Fibroblast of lung (primary cell): ENCODE results near the gene HSF4. TPM values are rescaled to one million over a fixed set of nuclear protein-coding genes. Genes with fewer than 3 reads are reported as not detected.

Source experiments
- DNase-seq, 2 donors: peaks; one replicate each; pipeline versions ENCODE4 v3.0.0 to v3.0.0-alpha.2; 2010; ENCODE audit warnings: low read depth in 2 of 2
- H2AFZ ChIP-seq: 2 replicates; pipeline ENCODE4 v1.5.1; 2012; ENCODE audit warnings: low read length, control low read depth, inconsistent platforms
- H3K27ac ChIP-seq: 2 replicates; pipeline ENCODE4 v1.5.1; 2011; ENCODE audit warnings: low read length, control low read depth; ENCODE audit not compliant: insufficient read depth
- H3K27me3 ChIP-seq: 2 replicates; pipeline ENCODE4 v1.5.1; 2011; ENCODE audit warnings: mild to moderate bottlenecking, low read length; ENCODE audit not compliant: control insufficient read depth, insufficient read depth
- H3K36me3 ChIP-seq: 2 replicates; pipeline ENCODE4 v1.5.1; 2011; ENCODE audit warnings: low read length; ENCODE audit not compliant: control insufficient read depth, insufficient read depth
- H3K4me1 ChIP-seq: 2 replicates; pipeline ENCODE4 v1.5.1; 2011; ENCODE audit warnings: low read length; ENCODE audit not compliant: control insufficient read depth, insufficient read depth; ENCODE audit errors: extremely low read depth
- H3K4me2 ChIP-seq: 2 replicates; pipeline ENCODE4 v1.5.1; 2011; ENCODE audit warnings: low read length, control low read depth; ENCODE audit not compliant: insufficient read depth; ENCODE audit errors: extremely low read depth
- H3K4me3 ChIP-seq, 4 experiments: fragments of 200-600 bp in 1 of 4; sonication (generic) in 1 of 4; replicated peaks in 1 of 4; 2 replicates each; pipeline ENCODE4 v1.5.1; 2011 to 2016; ENCODE audit warnings: low read length in 4 of 4, low read depth in 3 of 4, mild to moderate bottlenecking in 3 of 4, control low read depth in 2 of 4, inconsistent platforms in 1 of 4, mixed read lengths in 1 of 4; ENCODE audit not compliant: insufficient read depth in 1 of 4; ENCODE audit errors: control extremely low read depth in 1 of 4
- H3K79me2 ChIP-seq: 2 replicates; pipeline ENCODE4 v1.5.1; 2012; ENCODE audit warnings: mild to moderate bottlenecking, low read length, inconsistent platforms; ENCODE audit not compliant: control insufficient read depth, insufficient read depth
- H3K9ac ChIP-seq: 2 replicates; pipeline ENCODE4 v1.5.1; 2011; ENCODE audit warnings: mild to moderate bottlenecking, low read length, control low read depth; ENCODE audit not compliant: insufficient read depth
- H3K9me3 ChIP-seq: 2 replicates; pipeline ENCODE4 v1.5.1; 2012; ENCODE audit warnings: low read depth, low read length; ENCODE audit not compliant: control insufficient read depth, insufficient read depth
- H4K20me1 ChIP-seq: 2 replicates; pipeline ENCODE4 v1.5.1; 2011; ENCODE audit warnings: low read length; ENCODE audit not compliant: control insufficient read depth, insufficient read depth; ENCODE audit errors: extremely low read depth
- CTCF ChIP-seq, 2 donors: IDR thresholded peaks in 1 of 2; conservative IDR thresholded peaks in 1 of 2; 1 replicate in 1 of 2; 2 replicates in 1 of 2; pipeline ENCODE4 v1.5.1; 2011 to 2012; ENCODE audit warnings: low read length in 2 of 2, control low read depth in 1 of 2, inconsistent platforms in 1 of 2, low read depth in 1 of 2, mild to moderate bottlenecking in 1 of 2
- EZH2 ChIP-seq: IDR thresholded peaks from 2 replicates; pipeline ENCODE4 v1.5.1; 2012; ENCODE audit warnings: low read length, control low read depth, mild to moderate bottlenecking; ENCODE audit errors: missing control alignments
- polyA plus RNA-seq, 2 donors: library from polyadenylated mRNA; depleted of rRNA in 1 of 2; stranded (reverse) in 1 of 2; unstranded in 1 of 2; fragments of >200 nt; gene quantifications; 2 replicates each; pipeline ENCODE4 v1.2.1, GENCODE V29; 2011 to 2012; ENCODE audit warnings: missing spikeins in 1 of 2
- total RNA-seq: library from RNA; depleted of rRNA; stranded (reverse); fragments of >200 nt; gene quantifications from 2 replicates; pipeline ENCODE4 v1.2.1, GENCODE V29; 2014

Gene HSF4
- total and polyA plus RNA-seq, 2 donors (not counting 1 experiment from before 2014, with no cell fraction given): 6.4 to 25.8 TPM

- H3K4me2 ChIP-seq: peak overlapping the region; percentile 93
- H3K79me2 ChIP-seq: no peaks in the 10 kb centered on the region
- no peak overlapping the region for H3K9ac ChIP-seq
- no peaks in the 10 kb centered on the region for H4K20me1 ChIP-seq
- no peak overlapping the region for H3K27ac ChIP-seq
- peaks cover 2% of the 10 kb centered on the region for H3K27me3 ChIP-seq
- H3K36me3 ChIP-seq: peaks cover 3% of the 10 kb centered on the region
- DNase-seq: peak in 1 of 2 donors; percentile 57
- H2AFZ ChIP-seq: no peak overlapping the region
- H3K4me3 ChIP-seq: peak overlapping the region; percentile 19 to 47 (median 22)
- peaks cover 8% of the 10 kb centered on the region for H3K4me1 ChIP-seq
- TF ChIP-seq CTCF (conservative IDR thresholded peaks at IDR 0.05 in 1 of 2, IDR thresholded peaks at IDR 0.05 in 1 of 2; ENCODE audit: low read depth in 1 of 2, low read length in 2 of 2): no peak
- TF ChIP-seq EZH2: no peak
- no peaks in the 10 kb centered on the region for H3K9me3 ChIP-seq
These were observed 466 bp upstream of the HSF4 start for GRCh38 chr16:67163999-67164558.

- H4K20me1 ChIP-seq: no peaks in the 10 kb centered on the region
- H3K4me2 ChIP-seq: no peak overlapping the region
- peaks cover 2% of the 10 kb centered on the region for H3K27me3 ChIP-seq
- no peaks in the 10 kb centered on the region for H3K79me2 ChIP-seq
- peaks cover 3% of the 10 kb centered on the region for H3K36me3 ChIP-seq
- peak; percentile 23 for TF ChIP-seq EZH2
- TF ChIP-seq CTCF (conservative IDR thresholded peaks at IDR 0.05 in 1 of 2, IDR thresholded peaks at IDR 0.05 in 1 of 2; ENCODE audit: low read depth in 1 of 2, low read length in 2 of 2): no peak
- H3K4me1 ChIP-seq: peaks cover 12% of the 10 kb centered on the region
- peak in 1 of 2 donors; percentile 15 for DNase-seq
- peak overlapping the region in 1 of 4 experiments; percentile 48 for H3K4me3 ChIP-seq
- H3K9me3 ChIP-seq: no peaks in the 10 kb centered on the region
- H3K27ac ChIP-seq: no peak overlapping the region
- H3K9ac ChIP-seq: no peak overlapping the region
- H2AFZ ChIP-seq: no peak overlapping the region
These were observed 855 bp downstream of the HSF4 start for GRCh38 chr16:67165121-67166078.

- Histone ChIP-seq H3K4me2 (no peak overlapping the region), H3K27me3 (peaks cover 2% of the 10 kb centered on the region), H3K4me3 (no peak overlapping the region), H3K9ac (no peak overlapping the region), H3K27ac (no peak overlapping the region), H2AFZ (no peak overlapping the region), H3K9me3 (no peaks in the 10 kb centered on the region), H3K36me3 (peaks cover 3% of the 10 kb centered on the region), H3K4me1 (peaks cover 17% of the 10 kb centered on the region), H3K79me2 (no peaks in the 10 kb centered on the region), H4K20me1 (no peaks in the 10 kb centered on the region)
- no peak for DNase-seq
- TF ChIP-seq CTCF (conservative IDR thresholded peaks at IDR 0.05 in 1 of 2, IDR thresholded peaks at IDR 0.05 in 1 of 2; ENCODE audit: low read depth in 1 of 2, low read length in 2 of 2) (no peak), EZH2 (peak; percentile 12)
These were observed 1.6 kb downstream of the HSF4 start for GRCh38 chr16:67166110-67166547.
